Measurements from ENCODE around the gene STIM2.

STIM2 gene

GRCh38 chr4:26837993-26838842 lies 22.4 kb upstream of the STIM2 start:
- no peak for DNase-seq (ENCODE audit: low spot score)

GRCh38 chr4:26839016-26839415 lies 21.6 kb upstream of the STIM2 start:
- DNase-seq (ENCODE audit: low spot score), result no peak

GRCh38 chr4:26839534-26839951 lies 21.1 kb upstream of the STIM2 start:
- peak; percentile 32 for DNase-seq (ENCODE audit: low spot score)

- no peak for DNase-seq (ENCODE audit: low spot score)
Measured at GRCh38 chr4:26840786-26841185, 19.9 kb upstream of the STIM2 start.

GRCh38 chr4:26842911-26843310 lies 17.7 kb upstream of the STIM2 start:
- DNase-seq (ENCODE audit: low spot score), result no peak

- DNase-seq (ENCODE audit: low spot score), result no peak
Measured at GRCh38 chr4:26850528-26850927, 10.1 kb upstream of the STIM2 start.

GRCh38 chr4:26851129-26851528 lies 9.5 kb upstream of the STIM2 start:
- DNase-seq (ENCODE audit: low spot score), result no peak

GRCh38 chr4:26854701-26855100 lies 5.9 kb upstream of the STIM2 start:
- no peak for DNase-seq (ENCODE audit: low spot score)

GRCh38 chr4:26856906-26857277 lies 3.7 kb upstream of the STIM2 start:
- DNase-seq (ENCODE audit: low spot score), result no peak

- DNase-seq (ENCODE audit: low spot score), result peak; percentile 88
Measured at GRCh38 chr4:26857278-26858034, 3.2 kb upstream of the STIM2 start.

- DNase-seq (ENCODE audit: low spot score), result no peak
Measured at GRCh38 chr4:26858035-26858918, 2.4 kb upstream of the STIM2 start.

GRCh38 chr4:26858947-26859401 lies 1.7 kb upstream of the STIM2 start:
- no peak for DNase-seq (ENCODE audit: low spot score)

- no peak for DNase-seq (ENCODE audit: low spot score)
Measured at GRCh38 chr4:26859762-26860156, 882 bp upstream of the STIM2 start.

- DNase-seq (ENCODE audit: low spot score), result peak; percentile 55
Measured at GRCh38 chr4:26860922-26861433, 337 bp downstream of the STIM2 start.

GRCh38 chr4:26861434-26862186 lies 969 bp downstream of the STIM2 start:
- peak; percentile 76 for DNase-seq (ENCODE audit: low spot score)

GRCh38 chr4:26862381-26862915 lies 1.8 kb downstream of the STIM2 start:
- no peak for DNase-seq (ENCODE audit: low spot score)

GRCh38 chr4:26863512-26863911 lies 2.9 kb downstream of the STIM2 start:
- DNase-seq (ENCODE audit: low spot score), result no peak

- no peak for DNase-seq (ENCODE audit: low spot score)
Measured at GRCh38 chr4:26864899-26865298, 4.3 kb downstream of the STIM2 start.

- no peak for DNase-seq (ENCODE audit: low spot score)
Measured at GRCh38 chr4:26866203-26866602, 5.6 kb downstream of the STIM2 start.

GRCh38 chr4:26866781-26867180 lies 6.1 kb downstream of the STIM2 start:
- no peak for DNase-seq (ENCODE audit: low spot score)

Measured in Ammon's horn (tissue), 1 donor.